ENCODE data around the gene PSMB8.
"Not testable (repeated sequence)": the region's sequence is repeated elsewhere in the genome, so short reads cannot be mapped to it uniquely, and the experiment has no call there.

Gene PSMB8

DNA sequence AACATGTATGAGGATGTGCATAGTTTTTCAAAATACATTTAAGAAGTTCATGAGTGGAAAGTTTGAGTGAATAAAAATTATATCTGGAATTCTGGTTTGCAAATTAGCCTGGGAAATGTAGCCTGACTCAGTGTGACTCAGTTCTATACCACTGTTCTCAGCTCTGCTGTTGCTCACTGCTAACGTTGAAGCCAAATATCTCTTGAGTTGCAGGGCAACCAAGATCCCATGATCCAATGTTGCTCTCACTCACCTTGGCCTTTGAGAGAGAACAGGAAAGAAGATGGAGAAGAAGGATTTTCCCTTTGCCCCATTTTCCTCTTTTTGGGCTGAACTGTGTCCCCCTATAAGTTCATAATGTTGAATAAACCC is 39.0 kb upstream of the PSMB8 start:
- H3K4me2 ChIP-seq = no peak overlapping the region
- no peaks in the 10 kb centered on the region for H3K4me1 ChIP-seq (ENCODE audit: low read depth, poor library complexity, severe bottlenecking)
- H3K36me3 ChIP-seq (ENCODE audit: insufficient read depth) = no peaks in the 10 kb centered on the region
- no peak overlapping the region for H3K27ac ChIP-seq
- no peak overlapping the region for H3K4me3 ChIP-seq (IDR thresholded peaks at IDR 0.05; ENCODE audit: insufficient read depth, low read depth, low read length)
- H3K9ac ChIP-seq = no peak overlapping the region
- TF ChIP-seq, protein P1, sequence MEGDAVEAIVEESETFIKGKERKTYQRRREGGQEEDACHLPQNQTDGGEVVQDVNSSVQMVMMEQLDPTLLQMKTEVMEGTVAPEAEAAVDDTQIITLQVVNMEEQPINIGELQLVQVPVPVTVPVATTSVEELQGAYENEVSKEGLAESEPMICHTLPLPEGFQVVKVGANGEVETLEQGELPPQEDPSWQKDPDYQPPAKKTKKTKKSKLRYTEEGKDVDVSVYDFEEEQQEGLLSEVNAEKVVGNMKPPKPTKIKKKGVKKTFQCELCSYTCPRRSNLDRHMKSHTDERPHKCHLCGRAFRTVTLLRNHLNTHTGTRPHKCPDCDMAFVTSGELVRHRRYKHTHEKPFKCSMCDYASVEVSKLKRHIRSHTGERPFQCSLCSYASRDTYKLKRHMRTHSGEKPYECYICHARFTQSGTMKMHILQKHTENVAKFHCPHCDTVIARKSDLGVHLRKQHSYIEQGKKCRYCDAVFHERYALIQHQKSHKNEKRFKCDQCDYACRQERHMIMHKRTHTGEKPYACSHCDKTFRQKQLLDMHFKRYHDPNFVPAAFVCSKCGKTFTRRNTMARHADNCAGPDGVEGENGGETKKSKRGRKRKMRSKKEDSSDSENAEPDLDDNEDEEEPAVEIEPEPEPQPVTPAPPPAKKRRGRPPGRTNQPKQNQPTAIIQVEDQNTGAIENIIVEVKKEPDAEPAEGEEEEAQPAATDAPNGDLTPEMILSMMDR (conservative IDR thresholded peaks at IDR 0.05; ENCODE audit: low read depth, low read length) = no peak
- no peaks in the 10 kb centered on the region for H3K27me3 ChIP-seq (ENCODE audit: insufficient read depth, low read depth)
- H4K20me1 ChIP-seq (ENCODE audit: insufficient read depth) = no peaks in the 10 kb centered on the region
- no peaks in the 10 kb centered on the region for H3K79me2 ChIP-seq (ENCODE audit: insufficient read depth, low read depth)
- H2AFZ ChIP-seq (ENCODE audit: low read depth) = no peak overlapping the region

DNA sequence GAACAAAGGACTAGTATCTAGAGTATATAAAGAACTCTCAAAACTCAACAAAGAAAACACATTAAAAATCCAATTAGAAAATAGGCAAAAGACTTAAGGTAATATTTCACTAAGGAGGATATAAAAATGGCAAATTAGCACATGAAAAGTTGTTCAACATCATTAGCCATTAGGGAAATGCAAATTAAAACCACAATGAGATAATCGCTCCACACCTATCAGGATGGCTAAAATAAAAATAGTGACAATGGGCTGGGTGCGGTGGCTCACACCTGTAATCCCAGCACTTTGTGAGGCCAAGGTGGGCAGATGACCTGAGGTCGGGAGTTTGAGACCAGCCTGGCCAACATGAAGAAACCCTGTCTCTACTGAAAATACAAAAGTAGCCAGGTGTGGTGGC is 37.1 kb upstream of the PSMB8 start:
- not testable (repeated sequence) for H3K27me3 ChIP-seq (ENCODE audit: insufficient read depth, low read depth); H3K9ac ChIP-seq; H3K4me1 ChIP-seq (ENCODE audit: low read depth, poor library complexity, severe bottlenecking); H2AFZ ChIP-seq (ENCODE audit: low read depth); H3K4me2 ChIP-seq; H3K79me2 ChIP-seq (ENCODE audit: insufficient read depth, low read depth); H3K4me3 ChIP-seq (IDR thresholded peaks at IDR 0.05; ENCODE audit: insufficient read depth, low read depth, low read length); H3K36me3 ChIP-seq (ENCODE audit: insufficient read depth); H3K27ac ChIP-seq; H4K20me1 ChIP-seq (ENCODE audit: insufficient read depth)

DNA sequence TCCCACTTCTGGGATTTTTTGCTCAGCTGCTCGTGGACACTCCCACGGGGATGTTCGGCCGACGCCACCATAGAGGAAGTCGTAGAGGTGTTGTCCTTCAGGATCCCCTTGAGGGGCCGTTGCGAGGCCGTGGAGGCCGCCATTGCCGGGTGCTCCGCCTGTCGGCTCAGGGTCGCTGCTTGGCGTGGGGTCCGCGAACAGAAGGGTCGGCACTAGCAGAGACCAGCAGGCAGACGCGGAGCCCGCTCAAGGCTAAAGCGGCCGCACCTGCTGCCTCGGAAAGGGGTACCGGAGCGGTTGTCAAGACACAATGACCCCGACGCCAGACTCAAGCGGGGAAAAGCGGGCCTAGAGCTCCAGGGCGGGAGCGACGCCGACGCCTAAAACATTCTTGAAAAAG is 35.8 kb upstream of the PSMB8 start:
- H3K36me3 ChIP-seq (ENCODE audit: insufficient read depth) = no peaks in the 10 kb centered on the region
- H4K20me1 ChIP-seq (ENCODE audit: insufficient read depth) = no peaks in the 10 kb centered on the region
- no peak overlapping the region for H3K4me2 ChIP-seq
- H3K9ac ChIP-seq = no peak overlapping the region
- no peak overlapping the region for H3K4me3 ChIP-seq (IDR thresholded peaks at IDR 0.05; ENCODE audit: insufficient read depth, low read depth, low read length)
- no peaks in the 10 kb centered on the region for H3K79me2 ChIP-seq (ENCODE audit: insufficient read depth, low read depth)
- H2AFZ ChIP-seq (ENCODE audit: low read depth) = no peak overlapping the region
- TF ChIP-seq, protein P1 (conservative IDR thresholded peaks at IDR 0.05; ENCODE audit: low read depth, low read length) = no peak
- H3K4me1 ChIP-seq (ENCODE audit: low read depth, poor library complexity, severe bottlenecking) = peaks cover 3% of the 10 kb centered on the region
- no peaks in the 10 kb centered on the region for H3K27me3 ChIP-seq (ENCODE audit: insufficient read depth, low read depth)
- no peak overlapping the region for H3K27ac ChIP-seq

DNA sequence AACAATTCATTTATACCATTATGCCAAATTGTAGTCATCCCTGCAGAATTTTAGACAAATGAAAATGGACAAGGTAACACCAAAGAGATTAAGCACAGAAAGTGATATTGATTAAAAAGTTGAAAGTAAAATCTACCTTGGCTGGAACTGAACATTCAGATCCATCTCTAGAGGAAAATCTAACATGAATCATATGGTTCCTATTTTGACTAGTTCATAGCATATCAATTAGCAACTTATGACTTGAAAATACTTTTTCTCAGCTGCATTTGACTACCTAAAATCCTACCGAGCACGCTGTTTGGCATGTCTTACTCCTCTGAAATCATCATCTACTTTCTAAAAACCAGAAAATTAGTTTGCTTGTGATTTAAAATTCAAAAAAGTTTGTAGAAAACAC is 32.8 kb upstream of the PSMB8 start:
- H3K27ac ChIP-seq = no peak overlapping the region
- no peak overlapping the region for H2AFZ ChIP-seq (ENCODE audit: low read depth)
- H3K79me2 ChIP-seq (ENCODE audit: insufficient read depth, low read depth) = no peaks in the 10 kb centered on the region
- H3K36me3 ChIP-seq (ENCODE audit: insufficient read depth) = no peaks in the 10 kb centered on the region
- no peak overlapping the region for H3K4me2 ChIP-seq
- H3K4me3 ChIP-seq (IDR thresholded peaks at IDR 0.05; ENCODE audit: insufficient read depth, low read depth, low read length) = no peak overlapping the region
- H3K4me1 ChIP-seq (ENCODE audit: low read depth, poor library complexity, severe bottlenecking) = peaks cover 7% of the 10 kb centered on the region
- H4K20me1 ChIP-seq (ENCODE audit: insufficient read depth) = no peaks in the 10 kb centered on the region
- TF ChIP-seq, protein P1 (conservative IDR thresholded peaks at IDR 0.05; ENCODE audit: low read depth, low read length) = no peak
- no peak overlapping the region for H3K9ac ChIP-seq
- H3K27me3 ChIP-seq (ENCODE audit: insufficient read depth, low read depth) = no peaks in the 10 kb centered on the region

DNA sequence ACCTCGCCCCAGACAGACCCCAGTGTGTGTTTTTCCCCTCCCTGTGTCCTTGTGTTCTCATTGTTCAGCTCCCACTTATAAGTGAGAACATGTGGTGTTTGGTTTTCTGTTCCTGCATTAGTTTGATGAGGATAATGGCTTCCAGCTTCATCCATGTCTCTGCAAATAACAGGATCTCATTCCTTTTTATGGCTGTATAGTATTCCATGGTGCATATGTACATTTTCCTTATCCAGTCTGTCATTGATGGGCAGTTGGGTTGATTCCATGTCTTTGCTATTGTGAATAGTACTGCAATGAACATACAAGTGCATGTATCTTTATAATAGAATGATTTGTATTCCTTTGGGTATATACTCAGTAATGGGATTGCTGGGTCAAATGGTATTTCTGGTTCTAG is 30.1 kb upstream of the PSMB8 start:
- not testable (repeated sequence) for H3K79me2 ChIP-seq (ENCODE audit: insufficient read depth, low read depth); H4K20me1 ChIP-seq (ENCODE audit: insufficient read depth)

More for the DNA sequence above, 30.1 kb upstream of the PSMB8 start:
- H3K9ac ChIP-seq; H3K4me3 ChIP-seq (IDR thresholded peaks at IDR 0.05; ENCODE audit: insufficient read depth, low read depth, low read length); H3K27me3 ChIP-seq (ENCODE audit: insufficient read depth, low read depth); H3K36me3 ChIP-seq (ENCODE audit: insufficient read depth); H3K4me1 ChIP-seq (ENCODE audit: low read depth, poor library complexity, severe bottlenecking); H3K27ac ChIP-seq; H3K4me2 ChIP-seq; H2AFZ ChIP-seq (ENCODE audit: low read depth): not testable (repeated sequence)

Measured in KMS-11 (cell line).